HepG2 (cell line): ENCODE measurements around the gene WDR76. TPM values are rescaled to one million over a fixed set of nuclear protein-coding genes. Genes with fewer than 3 reads are reported as not detected.

ENCODE experiments used
- ATAC-seq: fragments of 200-7000 bp; cut with Tn5 transposase; 3 replicates; pipeline ENCODE4 v1.9.1; 2020; ENCODE audit warnings: mild to moderate bottlenecking, moderate library complexity
- BruUV-seq: library from RNA; stranded (reverse); fragments of 400-500 nt; replicated peaks from 2 replicates; lab custom pipeline; 2021; lab: Mats Ljungman, UMichigan
- CTCF ChIA-PET: fragments of 300-600 bp; formaldehyde crosslinking; extraction: SDS; loops from one replicate; lab custom pipeline; 2021; ENCODE audit warnings: low total read pairs, inconsistent platforms, low intra/inter-chr PET ratio; lab: Yijun Ruan, JAX
- POLR2A ChIA-PET: fragments of 350-600 bp; sonication (Branson Sonifier 250); formaldehyde crosslinking; loops from one replicate; lab custom pipeline; 2020; ENCODE audit warnings: antibody characterized with exemption, inconsistent platforms; lab: Yijun Ruan, JAX
- DNase-seq: peaks from one replicate; pipeline ENCODE4 v3.0.0-alpha.2; 2015; ENCODE audit warnings: low spot score
- FAIRE-seq: peaks from 3 replicates; lab custom pipeline; 2011; peaks lifted over from hg19 to GRCh38; lab: Jason Lieb, UNC
- H2AFZ ChIP-seq: one replicate; pipeline ENCODE4 v1.6.1; 2011; ENCODE audit warnings: low read length, inconsistent platforms
- H3K27ac ChIP-seq: fragments of 300-600 bp; 3 replicates; pipeline ENCODE4 v1.8.0; 2011; ENCODE audit warnings: mixed run types, mild to moderate bottlenecking, mixed read lengths, low read length, inconsistent platforms; ENCODE audit not compliant: insufficient read depth; ENCODE audit errors: extremely low read length
- H3K27me3 ChIP-seq, 2 experiments: fragments of 200-600 bp in 1 of 2; 2 replicates in 1 of 2; 3 replicates in 1 of 2; pipeline versions ENCODE4 v1.6.0 to v1.8.0; 2011; ENCODE audit warnings: low read length in 2 of 2, mild to moderate bottlenecking in 2 of 2, moderate library complexity in 2 of 2, inconsistent platforms in 1 of 2; ENCODE audit not compliant: insufficient read depth in 2 of 2, control insufficient read depth in 1 of 2
- H3K36me3 ChIP-seq, 2 experiments: fragments of 200-600 bp in 1 of 2; replicated peaks in 1 of 2; 2 replicates in 1 of 2; 3 replicates in 1 of 2; pipeline versions ENCODE4 v1.5.1 to v1.8.0; 2011; ENCODE audit warnings: low read length in 2 of 2, inconsistent platforms in 1 of 2; ENCODE audit not compliant: insufficient read depth in 2 of 2, control insufficient read depth in 1 of 2
- H3K4me1 ChIP-seq: 2 replicates; pipeline ENCODE4 v1.5.1; 2012; ENCODE audit warnings: low read length, inconsistent platforms; ENCODE audit not compliant: insufficient read depth
- H3K4me2 ChIP-seq: 2 replicates; pipeline ENCODE4 v1.6.0; 2011; ENCODE audit warnings: low read depth, low read length, inconsistent platforms
- H3K4me3 ChIP-seq, 3 experiments: fragments of 200-600 bp in 1 of 3; sonication (generic), shearing (Covaris generic) in 1 of 3; replicated peaks in 1 of 3; 2 replicates each; pipeline ENCODE4 v1.5.1; 2011 to 2016; ENCODE audit warnings: low read length in 3 of 3, inconsistent platforms in 2 of 3, low read depth in 2 of 3, mild to moderate bottlenecking in 2 of 3, control low read depth in 1 of 3, mixed read lengths in 1 of 3; ENCODE audit not compliant: insufficient read depth in 1 of 3
- H3K79me2 ChIP-seq: one replicate; pipeline ENCODE4 v1.6.1; 2011; ENCODE audit warnings: low read length, inconsistent platforms; ENCODE audit not compliant: insufficient read depth
- H3K9ac ChIP-seq: 2 replicates; pipeline ENCODE4 v1.6.0; 2011; ENCODE audit warnings: mild to moderate bottlenecking, low read depth, low read length, inconsistent platforms; ENCODE audit not compliant: insufficient read depth
- H3K9me3 ChIP-seq: 2 replicates; pipeline ENCODE4 v1.5.1; 2012; ENCODE audit warnings: mild to moderate bottlenecking, low read length
- H4K20me1 ChIP-seq: 2 replicates; pipeline ENCODE4 v1.6.0; 2011; ENCODE audit warnings: inconsistent platforms, mild to moderate bottlenecking, low read length, moderate library complexity; ENCODE audit not compliant: insufficient read depth
- CEBPB ChIP-seq: IDR thresholded peaks from 2 replicates; pipeline ENCODE4 v1.6.1; 2011; ENCODE audit warnings: low read depth, low read length, improper control_type of control experiment, borderline replicate concordance
- KMT2B ChIP-seq: IDR thresholded peaks from 2 replicates; pipeline ENCODE4 v1.6.1; 2016; ENCODE audit warnings: missing genetic modification reagents, missing compliant biosample characterization
- ZFP36L2 ChIP-seq: sonication (generic); formaldehyde crosslinking; IDR thresholded peaks from 2 replicates; pipeline ENCODE4 v1.4.0; 2020; ENCODE audit warnings: missing genetic modification reagents
- ZNF3 ChIP-seq: IDR thresholded peaks from 2 replicates; pipeline ENCODE4 v1.7.0; 2017; ENCODE audit warnings: inconsistent platforms
- ZNF33B ChIP-seq: sonication (generic); formaldehyde crosslinking; IDR thresholded peaks from 2 replicates; pipeline ENCODE4 v1.5.1; 2020; ENCODE audit warnings: mild to moderate bottlenecking, missing genetic modification reagents
- ZNF343 ChIP-seq: sonication (generic); formaldehyde crosslinking; IDR thresholded peaks from 2 replicates; pipeline ENCODE4 v1.4.0; 2020; ENCODE audit warnings: mild to moderate bottlenecking, missing genetic modification reagents
- ZNF367 ChIP-seq: sonication (generic); formaldehyde crosslinking; IDR thresholded peaks from 2 replicates; pipeline ENCODE4 v1.4.0; 2020; ENCODE audit warnings: missing genetic modification reagents, borderline replicate concordance
- ZNF570 ChIP-seq: sonication (generic); formaldehyde crosslinking; IDR thresholded peaks from 2 replicates; pipeline ENCODE4 v1.4.0; 2020; ENCODE audit warnings: mild to moderate bottlenecking, missing genetic modification reagents, borderline replicate concordance
- ZNF780A ChIP-seq: sonication (generic); formaldehyde crosslinking; IDR thresholded peaks from 2 replicates; pipeline ENCODE4 v1.8.0; 2022; ENCODE audit warnings: mild to moderate bottlenecking, missing genetic modification reagents, moderate library complexity
- WGBS: methylation state at CpG from one replicate; pipeline ENCODE4 v1.1.6; 2017; ENCODE audit warnings: low lambda C conversion rate; 5-methylcytosine and 5-hydroxymethylcytosine counted together
- in situ Hi-C: cut with HindIII; loops from 2 replicates; pipeline ENCODE4 v1.10.0; 2017; ENCODE audit warnings: low pct_unique_long_range_greater_than_20kb; ENCODE audit not compliant: extremely low pct_ligation_motif_present
- intact Hi-C: fragments of 100-400 bp; cut with micrococcal nuclease; formaldehyde crosslinking; loops from one replicate; pipeline ENCODE4 v1.10.0; 2022; ENCODE audit not compliant: unreplicated experiment
- polyA plus RNA-seq, 8 experiments: library from polyadenylated mRNA; depleted of rRNA in 3 of 8; stranded (reverse) in 7 of 8; unstranded in 1 of 8; fragments of >200 nt; fragmentation: Illumina TruSeq in 4 of 8; extraction: Trizol in 4 of 8; gene quantifications; 2 replicates each; pipeline versions ENCODE4 v1.2.1 to v1.2.3, GENCODE V29; 2011 to 2016; ENCODE audit warnings: low read depth in 4 of 8, missing spikeins in 1 of 8, mixed read lengths in 1 of 8; ENCODE audit not compliant: insufficient read depth in 1 of 8
- total RNA-seq, 5 experiments: library from RNA; depleted of rRNA; stranded (reverse); fragments of >200 nt; fragmentation: Illumina TruSeq; extraction: Trizol; gene quantifications; 2 replicates each; pipeline ENCODE4 v1.2.3, GENCODE V29; 2016; ENCODE audit warnings: low read depth in 1 of 5
- TF ChIP-seq, protein P1 (sequence below): IDR thresholded peaks from 2 replicates; pipeline ENCODE4 v1.6.1; 2016; ENCODE audit warnings: missing compliant biosample characterization, missing genetic modification reagents, borderline replicate concordance
- TF ChIP-seq, protein P2 (sequence below): sonication (generic); formaldehyde crosslinking; IDR thresholded peaks from 2 replicates; pipeline ENCODE4 v1.4.0; 2020; ENCODE audit warnings: missing genetic modification reagents; ENCODE audit errors: not compliant biosample characterization
- TF ChIP-seq, protein P3 (sequence below): sonication (generic); formaldehyde crosslinking; conservative IDR thresholded peaks from 2 replicates; pipeline ENCODE4 v1.5.0; 2020; ENCODE audit warnings: missing genetic modification reagents
- TF ChIP-seq, protein P4 (sequence below): sonication (generic); formaldehyde crosslinking; IDR thresholded peaks from 2 replicates; pipeline ENCODE4 v1.9.0; 2021; ENCODE audit warnings: mild to moderate bottlenecking, missing genetic modification reagents
- TF ChIP-seq, protein P5 (sequence below): IDR thresholded peaks from 2 replicates; pipeline ENCODE4 v1.6.1; 2016; ENCODE audit warnings: low read depth, control low read depth

The WDR76 gene
- total and polyA plus RNA-seq, 2 of the 13 experiments (the other 11 are each of a cell fraction or from before 2014, with no cell fraction given): 1.1 to 9.7 TPM

DNA sequence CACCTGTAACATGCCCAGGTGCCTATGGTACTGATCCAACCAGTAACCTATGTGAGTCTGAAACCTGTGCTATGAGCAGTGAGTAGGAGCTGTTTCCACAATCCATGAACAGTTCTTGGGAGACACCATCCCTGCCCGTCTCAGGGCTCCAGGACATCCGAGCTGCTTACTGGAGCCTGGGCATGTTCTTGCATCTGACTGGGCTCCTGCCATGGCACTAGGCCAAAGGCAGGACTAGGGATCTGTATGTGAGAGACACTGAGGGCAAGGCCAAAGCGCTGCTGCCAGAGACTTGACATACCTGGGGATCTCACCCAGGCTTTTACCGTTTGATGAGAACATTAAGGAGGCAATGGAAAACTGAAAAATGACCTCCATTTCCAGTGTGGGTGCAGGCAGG is 59.8 kb downstream of the WDR76 start:
- no peaks in the 10 kb centered on the region for H3K79me2 ChIP-seq
- TF ChIP-seq, protein P1, sequence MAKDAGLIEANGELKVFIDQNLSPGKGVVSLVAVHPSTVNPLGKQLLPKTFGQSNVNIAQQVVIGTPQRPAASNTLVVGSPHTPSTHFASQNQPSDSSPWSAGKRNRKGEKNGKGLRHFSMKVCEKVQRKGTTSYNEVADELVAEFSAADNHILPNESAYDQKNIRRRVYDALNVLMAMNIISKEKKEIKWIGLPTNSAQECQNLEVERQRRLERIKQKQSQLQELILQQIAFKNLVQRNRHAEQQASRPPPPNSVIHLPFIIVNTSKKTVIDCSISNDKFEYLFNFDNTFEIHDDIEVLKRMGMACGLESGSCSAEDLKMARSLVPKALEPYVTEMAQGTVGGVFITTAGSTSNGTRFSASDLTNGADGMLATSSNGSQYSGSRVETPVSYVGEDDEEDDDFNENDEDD: no peak
- TF ChIP-seq, protein P2, sequence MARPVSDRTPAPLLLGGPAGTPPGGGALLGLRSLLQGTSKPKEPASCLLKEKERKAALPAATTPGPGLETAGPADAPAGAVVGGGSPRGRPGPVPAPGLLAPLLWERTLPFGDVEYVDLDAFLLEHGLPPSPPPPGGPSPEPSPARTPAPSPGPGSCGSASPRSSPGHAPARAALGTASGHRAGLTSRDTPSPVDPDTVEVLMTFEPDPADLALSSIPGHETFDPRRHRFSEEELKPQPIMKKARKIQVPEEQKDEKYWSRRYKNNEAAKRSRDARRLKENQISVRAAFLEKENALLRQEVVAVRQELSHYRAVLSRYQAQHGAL (CRISPR knock-in tag): no peak
- TF ChIP-seq CEBPB: no peak
- TF ChIP-seq KMT2B (CRISPR knock-in tag): no peak
- TF ChIP-seq ZNF780A (CRISPR knock-in tag): no peak
- no peak for TF ChIP-seq ZFP36L2 (CRISPR knock-in tag)
- TF ChIP-seq, protein P3, sequence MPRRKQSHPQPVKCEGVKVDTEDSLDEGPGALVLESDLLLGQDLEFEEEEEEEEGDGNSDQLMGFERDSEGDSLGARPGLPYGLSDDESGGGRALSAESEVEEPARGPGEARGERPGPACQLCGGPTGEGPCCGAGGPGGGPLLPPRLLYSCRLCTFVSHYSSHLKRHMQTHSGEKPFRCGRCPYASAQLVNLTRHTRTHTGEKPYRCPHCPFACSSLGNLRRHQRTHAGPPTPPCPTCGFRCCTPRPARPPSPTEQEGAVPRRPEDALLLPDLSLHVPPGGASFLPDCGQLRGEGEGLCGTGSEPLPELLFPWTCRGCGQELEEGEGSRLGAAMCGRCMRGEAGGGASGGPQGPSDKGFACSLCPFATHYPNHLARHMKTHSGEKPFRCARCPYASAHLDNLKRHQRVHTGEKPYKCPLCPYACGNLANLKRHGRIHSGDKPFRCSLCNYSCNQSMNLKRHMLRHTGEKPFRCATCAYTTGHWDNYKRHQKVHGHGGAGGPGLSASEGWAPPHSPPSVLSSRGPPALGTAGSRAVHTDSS (CRISPR knock-in tag): no peak
- TF ChIP-seq, protein P4, sequence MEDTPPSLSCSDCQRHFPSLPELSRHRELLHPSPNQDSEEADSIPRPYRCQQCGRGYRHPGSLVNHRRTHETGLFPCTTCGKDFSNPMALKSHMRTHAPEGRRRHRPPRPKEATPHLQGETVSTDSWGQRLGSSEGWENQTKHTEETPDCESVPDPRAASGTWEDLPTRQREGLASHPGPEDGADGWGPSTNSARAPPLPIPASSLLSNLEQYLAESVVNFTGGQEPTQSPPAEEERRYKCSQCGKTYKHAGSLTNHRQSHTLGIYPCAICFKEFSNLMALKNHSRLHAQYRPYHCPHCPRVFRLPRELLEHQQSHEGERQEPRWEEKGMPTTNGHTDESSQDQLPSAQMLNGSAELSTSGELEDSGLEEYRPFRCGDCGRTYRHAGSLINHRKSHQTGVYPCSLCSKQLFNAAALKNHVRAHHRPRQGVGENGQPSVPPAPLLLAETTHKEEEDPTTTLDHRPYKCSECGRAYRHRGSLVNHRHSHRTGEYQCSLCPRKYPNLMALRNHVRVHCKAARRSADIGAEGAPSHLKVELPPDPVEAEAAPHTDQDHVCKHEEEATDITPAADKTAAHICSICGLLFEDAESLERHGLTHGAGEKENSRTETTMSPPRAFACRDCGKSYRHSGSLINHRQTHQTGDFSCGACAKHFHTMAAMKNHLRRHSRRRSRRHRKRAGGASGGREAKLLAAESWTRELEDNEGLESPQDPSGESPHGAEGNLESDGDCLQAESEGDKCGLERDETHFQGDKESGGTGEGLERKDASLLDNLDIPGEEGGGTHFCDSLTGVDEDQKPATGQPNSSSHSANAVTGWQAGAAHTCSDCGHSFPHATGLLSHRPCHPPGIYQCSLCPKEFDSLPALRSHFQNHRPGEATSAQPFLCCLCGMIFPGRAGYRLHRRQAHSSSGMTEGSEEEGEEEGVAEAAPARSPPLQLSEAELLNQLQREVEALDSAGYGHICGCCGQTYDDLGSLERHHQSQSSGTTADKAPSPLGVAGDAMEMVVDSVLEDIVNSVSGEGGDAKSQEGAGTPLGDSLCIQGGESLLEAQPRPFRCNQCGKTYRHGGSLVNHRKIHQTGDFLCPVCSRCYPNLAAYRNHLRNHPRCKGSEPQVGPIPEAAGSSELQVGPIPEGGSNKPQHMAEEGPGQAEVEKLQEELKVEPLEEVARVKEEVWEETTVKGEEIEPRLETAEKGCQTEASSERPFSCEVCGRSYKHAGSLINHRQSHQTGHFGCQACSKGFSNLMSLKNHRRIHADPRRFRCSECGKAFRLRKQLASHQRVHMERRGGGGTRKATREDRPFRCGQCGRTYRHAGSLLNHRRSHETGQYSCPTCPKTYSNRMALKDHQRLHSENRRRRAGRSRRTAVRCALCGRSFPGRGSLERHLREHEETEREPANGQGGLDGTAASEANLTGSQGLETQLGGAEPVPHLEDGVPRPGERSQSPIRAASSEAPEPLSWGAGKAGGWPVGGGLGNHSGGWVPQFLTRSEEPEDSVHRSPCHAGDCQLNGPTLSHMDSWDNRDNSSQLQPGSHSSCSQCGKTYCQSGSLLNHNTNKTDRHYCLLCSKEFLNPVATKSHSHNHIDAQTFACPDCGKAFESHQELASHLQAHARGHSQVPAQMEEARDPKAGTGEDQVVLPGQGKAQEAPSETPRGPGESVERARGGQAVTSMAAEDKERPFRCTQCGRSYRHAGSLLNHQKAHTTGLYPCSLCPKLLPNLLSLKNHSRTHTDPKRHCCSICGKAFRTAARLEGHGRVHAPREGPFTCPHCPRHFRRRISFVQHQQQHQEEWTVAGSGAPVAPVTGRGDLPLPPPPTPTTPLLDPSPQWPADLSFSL: no peak
- no peak for TF ChIP-seq ZNF33B (CRISPR knock-in tag)
- no peak for TF ChIP-seq ZNF570 (CRISPR knock-in tag)
- TF ChIP-seq ZNF367 (CRISPR knock-in tag): no peak
- no peak for TF ChIP-seq ZNF343 (CRISPR knock-in tag)
- TF ChIP-seq ZNF3 (CRISPR knock-in tag): no peak
- TF ChIP-seq, protein P5, sequence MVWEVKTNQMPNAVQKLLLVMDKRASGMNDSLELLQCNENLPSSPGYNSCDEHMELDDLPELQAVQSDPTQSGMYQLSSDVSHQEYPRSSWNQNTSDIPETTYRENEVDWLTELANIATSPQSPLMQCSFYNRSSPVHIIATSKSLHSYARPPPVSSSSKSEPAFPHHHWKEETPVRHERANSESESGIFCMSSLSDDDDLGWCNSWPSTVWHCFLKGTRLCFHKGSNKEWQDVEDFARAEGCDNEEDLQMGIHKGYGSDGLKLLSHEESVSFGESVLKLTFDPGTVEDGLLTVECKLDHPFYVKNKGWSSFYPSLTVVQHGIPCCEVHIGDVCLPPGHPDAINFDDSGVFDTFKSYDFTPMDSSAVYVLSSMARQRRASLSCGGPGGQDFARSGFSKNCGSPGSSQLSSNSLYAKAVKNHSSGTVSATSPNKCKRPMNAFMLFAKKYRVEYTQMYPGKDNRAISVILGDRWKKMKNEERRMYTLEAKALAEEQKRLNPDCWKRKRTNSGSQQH: no peak
- intact Hi-C loops: no loop called here
- ChIA-PET CTCF (no interaction called here), POLR2A (no interaction called here)
- DNase-seq: no peak
- H3K9me3 ChIP-seq: no peaks in the 10 kb centered on the region
- in situ Hi-C loops: loop anchor here (25.0 kb wide), 1 partner anchor 626 kb away; no protein-coding TSS in a partner anchor
- no peak for ATAC-seq
- no TSS peak for BruUV-seq
- H4K20me1 ChIP-seq: no peaks in the 10 kb centered on the region
- H3K4me1 ChIP-seq: peaks cover 9% of the 10 kb centered on the region
- no peaks in the 10 kb centered on the region for H3K36me3 ChIP-seq
- 92% methylated on average over 1 of the region's 4 CpGs for WGBS
- H3K27ac ChIP-seq: no peak overlapping the region
- H2AFZ ChIP-seq: no peak overlapping the region
- no peak overlapping the region for H3K4me3 ChIP-seq
- H3K27me3 ChIP-seq: no peaks in the 10 kb centered on the region
- no peak overlapping the region for H3K4me2 ChIP-seq
- H3K9ac ChIP-seq: no peak overlapping the region
- no peak for FAIRE-seq
